Measurements from ENCODE around the gene CDK17. TPM values are rescaled to one million over a fixed set of nuclear protein-coding genes. Genes with fewer than 3 reads are reported as not detected.
"Not testable (repeated sequence)": the region's sequence is repeated elsewhere in the genome, so short reads cannot be mapped to it uniquely, and the experiment has no call there.

Gene CDK17
- total RNA-seq, 4 donors from 2014 or later, result 38.7 to 93.3 (median 43.4) TPM

DNA sequence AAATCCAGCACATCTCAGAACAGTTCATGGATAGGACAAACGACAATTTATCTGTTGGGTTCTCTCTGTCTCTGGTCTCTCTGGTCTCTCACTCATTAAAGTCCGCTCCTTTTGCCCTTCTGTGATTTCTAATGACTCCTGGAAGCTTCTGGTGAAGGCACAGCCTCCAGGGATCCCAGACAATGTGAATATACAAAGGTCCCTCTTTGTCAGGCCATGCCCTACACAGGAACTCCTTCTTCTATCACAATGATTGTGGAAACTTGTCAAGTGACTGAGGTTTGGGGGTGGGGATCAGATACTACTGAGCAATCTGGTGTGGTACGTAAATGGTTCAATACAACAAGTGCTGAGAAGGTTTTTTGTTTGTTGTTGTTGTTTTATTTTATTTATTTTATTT lies 42.7 kb upstream of the CDK17 start:
- Histone ChIP-seq H3K4me3 (no peak overlapping the region), H3K27me3 (no peaks in the 10 kb centered on the region), H3K9me3 (no peaks in the 10 kb centered on the region), H3K27ac (no peak overlapping the region), H3K4me1 (no peaks in the 10 kb centered on the region), H3K36me3 (no peaks in the 10 kb centered on the region)
- 84% methylated on average over 3 of the region's 3 CpGs for WGBS
- no peak for TF ChIP-seq POLR2AphosphoS5 (IDR thresholded peaks at IDR 0.05)
- no peak for DNase-seq (ENCODE audit: low spot score in 2 of 2)

DNA sequence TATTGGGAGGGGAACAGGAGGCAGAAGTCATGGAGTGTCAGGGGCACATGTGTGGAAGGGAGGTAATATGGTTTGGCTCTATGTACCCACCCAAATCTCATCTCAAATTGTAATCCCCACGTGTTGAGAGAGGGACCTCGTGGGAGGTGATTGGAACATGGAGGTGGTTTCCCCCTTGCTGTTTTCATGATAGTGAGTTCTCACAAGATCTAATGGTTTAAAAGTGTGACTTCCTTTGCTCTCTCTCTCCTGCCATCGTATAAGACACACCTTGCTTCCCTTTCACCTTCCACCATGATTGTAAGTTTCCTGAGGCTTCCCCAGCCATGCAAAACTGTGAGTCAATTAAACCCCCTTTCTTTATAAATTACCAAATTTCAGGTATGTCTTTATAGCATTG lies 41.6 kb upstream of the CDK17 start:
- Histone ChIP-seq H3K27me3 (no peaks in the 10 kb centered on the region), H3K4me1 (no peaks in the 10 kb centered on the region), H3K9me3 (no peaks in the 10 kb centered on the region), H3K4me3 (no peak overlapping the region), H3K27ac (no peak overlapping the region), H3K36me3 (no peaks in the 10 kb centered on the region)
- no peak for DNase-seq (ENCODE audit: low spot score in 2 of 2)
- WGBS, result 68% methylated on average over 3 of the region's 3 CpGs
- TF ChIP-seq, protein P1, sequence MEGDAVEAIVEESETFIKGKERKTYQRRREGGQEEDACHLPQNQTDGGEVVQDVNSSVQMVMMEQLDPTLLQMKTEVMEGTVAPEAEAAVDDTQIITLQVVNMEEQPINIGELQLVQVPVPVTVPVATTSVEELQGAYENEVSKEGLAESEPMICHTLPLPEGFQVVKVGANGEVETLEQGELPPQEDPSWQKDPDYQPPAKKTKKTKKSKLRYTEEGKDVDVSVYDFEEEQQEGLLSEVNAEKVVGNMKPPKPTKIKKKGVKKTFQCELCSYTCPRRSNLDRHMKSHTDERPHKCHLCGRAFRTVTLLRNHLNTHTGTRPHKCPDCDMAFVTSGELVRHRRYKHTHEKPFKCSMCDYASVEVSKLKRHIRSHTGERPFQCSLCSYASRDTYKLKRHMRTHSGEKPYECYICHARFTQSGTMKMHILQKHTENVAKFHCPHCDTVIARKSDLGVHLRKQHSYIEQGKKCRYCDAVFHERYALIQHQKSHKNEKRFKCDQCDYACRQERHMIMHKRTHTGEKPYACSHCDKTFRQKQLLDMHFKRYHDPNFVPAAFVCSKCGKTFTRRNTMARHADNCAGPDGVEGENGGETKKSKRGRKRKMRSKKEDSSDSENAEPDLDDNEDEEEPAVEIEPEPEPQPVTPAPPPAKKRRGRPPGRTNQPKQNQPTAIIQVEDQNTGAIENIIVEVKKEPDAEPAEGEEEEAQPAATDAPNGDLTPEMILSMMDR (IDR thresholded peaks at IDR 0.05), result no peak
- TF ChIP-seq POLR2A (IDR thresholded peaks at IDR 0.05) (no peak), POLR2AphosphoS5 (IDR thresholded peaks at IDR 0.05) (no peak), EP300 (IDR thresholded peaks at IDR 0.05) (no peak)

DNA sequence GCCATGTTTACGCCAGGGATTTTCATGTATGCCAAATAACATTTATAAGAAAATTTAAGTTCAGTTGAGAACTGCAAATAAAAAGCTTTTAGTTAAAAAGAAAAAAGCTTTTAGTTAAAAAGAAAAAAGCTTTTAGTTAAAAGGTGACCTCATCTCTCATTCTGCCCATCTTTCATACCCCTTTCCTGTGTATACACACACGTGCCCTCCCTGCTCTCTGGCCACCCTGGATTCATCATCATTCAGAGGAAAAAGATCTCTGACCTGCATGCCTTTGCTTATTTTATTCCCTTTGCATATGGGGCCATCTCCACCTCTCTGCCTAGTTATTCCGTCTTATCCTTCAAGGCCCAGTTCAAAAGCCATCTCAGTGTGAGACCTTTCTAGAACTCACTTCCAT lies 38.1 kb upstream of the CDK17 start:
- 93% methylated on average over 3 of the region's 3 CpGs for WGBS
- H3K4me1 ChIP-seq, result no peaks in the 10 kb centered on the region
- H3K27me3 ChIP-seq, result no peaks in the 10 kb centered on the region
- H3K4me3 ChIP-seq, result no peak overlapping the region
- H3K36me3 ChIP-seq, result no peaks in the 10 kb centered on the region
- no peaks in the 10 kb centered on the region for H3K9me3 ChIP-seq
- DNase-seq (ENCODE audit: low spot score in 2 of 2), result no peak
- TF ChIP-seq, protein P1 (IDR thresholded peaks at IDR 0.05), result no peak
- TF ChIP-seq POLR2AphosphoS5 (IDR thresholded peaks at IDR 0.05), result no peak
- TF ChIP-seq EP300 (IDR thresholded peaks at IDR 0.05), result no peak
- TF ChIP-seq POLR2A (IDR thresholded peaks at IDR 0.05), result no peak
- no peak overlapping the region for H3K27ac ChIP-seq

DNA sequence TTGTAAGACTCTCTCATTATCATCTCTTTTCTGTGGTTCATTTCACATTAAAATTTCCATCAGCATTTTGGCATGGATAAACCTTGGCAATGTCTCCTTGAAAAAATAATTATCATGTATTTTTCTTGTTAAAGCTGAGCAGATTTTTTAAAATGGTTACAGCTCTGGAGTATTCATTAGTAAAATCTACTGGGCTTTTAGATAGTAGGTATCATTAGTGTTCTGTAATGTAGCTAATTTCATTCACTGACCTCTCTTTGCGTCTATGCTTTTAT lies 36.9 kb upstream of the CDK17 start:
- Histone ChIP-seq H3K4me1 (no peaks in the 10 kb centered on the region), H3K27me3 (no peaks in the 10 kb centered on the region), H3K4me3 (no peak overlapping the region), H3K9me3 (no peaks in the 10 kb centered on the region), H3K36me3 (no peaks in the 10 kb centered on the region), H3K27ac (no peak overlapping the region)
- TF ChIP-seq, protein P1 (IDR thresholded peaks at IDR 0.05), result no peak
- TF ChIP-seq POLR2AphosphoS5 (IDR thresholded peaks at IDR 0.05) (no peak), POLR2A (IDR thresholded peaks at IDR 0.05) (no peak), EP300 (IDR thresholded peaks at IDR 0.05) (no peak)
- 84% methylated on average over 1 of the region's 1 CpG for WGBS
- no peak for DNase-seq (ENCODE audit: low spot score in 2 of 2)

DNA sequence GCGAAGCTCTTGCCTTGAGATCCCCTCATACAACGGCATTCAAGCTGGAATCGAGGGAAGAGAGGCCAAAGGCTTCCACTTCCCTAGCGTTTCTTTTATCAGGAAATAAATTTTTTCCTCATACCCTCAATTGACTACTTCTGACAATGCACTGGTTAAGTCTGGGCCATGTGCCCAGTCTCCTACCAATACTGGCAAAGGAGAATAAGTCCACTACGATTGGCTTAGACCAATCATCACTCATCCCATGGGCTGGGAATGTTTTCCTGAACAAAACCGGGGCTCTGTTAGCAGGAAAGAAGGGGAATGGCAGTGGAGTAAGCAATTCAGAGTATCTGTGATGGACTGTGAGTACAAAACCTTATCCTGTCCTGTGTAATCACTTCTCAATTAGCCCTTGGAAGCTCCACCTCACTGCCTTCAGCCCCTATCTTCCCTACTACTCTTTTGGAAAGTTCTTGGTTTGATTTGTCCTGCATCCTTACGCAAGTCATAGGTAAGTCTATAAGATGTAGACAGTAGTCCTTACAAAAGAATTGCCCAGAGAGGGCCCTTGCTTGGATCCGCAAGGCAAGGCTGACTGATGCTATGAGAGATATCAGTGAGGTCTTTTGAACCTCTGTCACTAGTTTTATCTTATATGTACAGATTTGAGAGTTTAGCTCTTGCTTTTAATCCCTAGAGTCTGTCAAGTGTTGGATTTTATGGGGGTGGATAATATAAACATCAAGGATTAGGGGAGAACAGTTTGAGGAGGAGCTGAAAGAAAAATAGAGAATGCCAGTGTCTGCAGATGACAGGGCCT lies 36.3 kb upstream of the CDK17 start:
- H3K27me3 ChIP-seq, result no peaks in the 10 kb centered on the region
- no peaks in the 10 kb centered on the region for H3K4me1 ChIP-seq
- no peaks in the 10 kb centered on the region for H3K9me3 ChIP-seq
- TF ChIP-seq POLR2AphosphoS5 (IDR thresholded peaks at IDR 0.05), result no peak
- TF ChIP-seq, protein P1 (IDR thresholded peaks at IDR 0.05), result no peak
- TF ChIP-seq POLR2A (IDR thresholded peaks at IDR 0.05), result no peak
- no peak for TF ChIP-seq EP300 (IDR thresholded peaks at IDR 0.05)
- no peaks in the 10 kb centered on the region for H3K36me3 ChIP-seq
- no peak overlapping the region for H3K4me3 ChIP-seq
- no peak overlapping the region for H3K27ac ChIP-seq
- 77% methylated on average over 8 of the region's 8 CpGs for WGBS
- no peak for DNase-seq (ENCODE audit: low spot score in 2 of 2)

DNA sequence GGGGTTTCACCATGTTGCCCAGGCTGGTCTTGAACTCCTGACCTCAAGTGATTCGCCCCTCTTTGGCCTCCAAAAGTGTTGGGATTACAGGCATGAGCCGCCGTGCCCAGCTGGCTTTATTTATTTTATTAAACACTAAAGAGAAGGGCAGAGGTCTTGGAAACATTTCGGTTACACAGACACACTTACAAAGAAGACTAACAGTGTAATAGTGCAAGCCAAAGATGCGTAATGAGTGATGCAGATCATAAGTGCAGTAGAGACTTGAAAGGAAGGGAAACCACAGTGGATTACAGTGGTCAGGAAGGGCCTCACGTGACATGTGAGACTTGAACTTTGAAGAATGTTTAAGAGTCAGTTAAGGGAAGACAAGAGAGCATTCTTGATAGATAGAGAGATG lies 33.9 kb upstream of the CDK17 start:
- DNase-seq (ENCODE audit: low spot score in 2 of 2), result no peak
- no peak overlapping the region for H3K4me3 ChIP-seq
- H3K9me3 ChIP-seq, result no peaks in the 10 kb centered on the region
- 63% methylated on average over 6 of the region's 6 CpGs for WGBS
- TF ChIP-seq EP300 (IDR thresholded peaks at IDR 0.05) (no peak), POLR2A (IDR thresholded peaks at IDR 0.05) (no peak), POLR2AphosphoS5 (IDR thresholded peaks at IDR 0.05) (no peak)
- TF ChIP-seq, protein P1 (IDR thresholded peaks at IDR 0.05), result no peak
- no peak overlapping the region for H3K27ac ChIP-seq
- no peaks in the 10 kb centered on the region for H3K36me3 ChIP-seq
- no peaks in the 10 kb centered on the region for H3K27me3 ChIP-seq
- H3K4me1 ChIP-seq, result peaks cover under 1% of the 10 kb centered on the region

DNA sequence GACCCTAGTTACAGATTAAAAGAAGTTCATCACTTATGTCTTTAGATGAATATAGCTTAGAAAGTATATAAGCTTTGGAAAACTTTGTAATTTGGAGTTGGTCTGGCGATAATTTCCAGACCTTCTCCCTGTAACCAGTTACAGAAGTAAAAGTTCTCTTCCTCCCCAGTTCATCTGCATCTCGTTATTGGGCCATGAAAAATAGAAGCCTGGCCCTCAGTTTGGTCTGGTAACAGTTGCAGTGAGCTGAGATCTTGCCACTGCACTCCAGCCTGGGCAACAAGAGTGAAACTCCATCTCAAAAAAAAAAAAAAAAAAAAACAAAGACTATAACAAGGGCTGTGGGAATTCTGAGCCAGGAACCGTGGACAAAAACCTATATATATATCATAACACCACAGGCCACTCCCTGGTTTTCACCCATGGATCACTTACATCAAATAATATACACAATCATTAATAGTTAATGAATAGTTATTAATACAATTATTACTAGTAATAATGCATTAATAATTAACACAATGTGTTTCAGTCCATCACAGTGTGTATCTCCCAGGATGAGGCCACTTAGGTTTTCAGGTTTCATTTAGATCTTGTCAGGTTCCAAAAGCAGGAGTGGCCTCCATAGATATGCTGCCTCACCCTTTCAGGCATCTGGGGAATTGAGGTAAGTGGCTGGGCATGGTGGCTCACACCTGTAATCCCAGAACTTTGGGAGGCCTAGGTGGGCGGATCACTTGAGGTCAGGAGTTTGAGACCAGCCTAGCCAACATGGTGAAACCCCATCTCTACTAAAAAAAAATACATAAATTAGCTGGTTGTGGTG lies 32.5 kb upstream of the CDK17 start:
- not testable (repeated sequence) for H3K9me3 ChIP-seq; H3K4me3 ChIP-seq; H3K27me3 ChIP-seq; H3K27ac ChIP-seq; H3K36me3 ChIP-seq; DNase-seq (ENCODE audit: low spot score in 2 of 2)
- H3K4me1 ChIP-seq, result peaks cover 11% of the 10 kb centered on the region
- WGBS, result 82% methylated on average over 4 of the region's 4 CpGs
